Vagina (tissue), 2 donors: Measurements from ENCODE around the gene ALDH8A1.

Source experiments
- POLR2A ChIP-seq, 2 donors: fragments of 450-650 bp; IDR thresholded peaks; one replicate each; pipeline ENCODE4 v1.6.1; 2017; ENCODE audit warnings: antibody characterized with exemption in 2 of 2, mild to moderate bottlenecking in 2 of 2, moderate library complexity in 2 of 2
- TF ChIP-seq, protein P1 (sequence below), 3 experiments: fragments of 450-650 bp in 2 of 3; fragments of 200-600 bp in 1 of 3; sonication (generic) in 1 of 3; IDR thresholded peaks; one replicate each; pipeline ENCODE4 v1.5.1; 2017 to 2019; ENCODE audit warnings: antibody characterized with exemption in 3 of 3, mild to moderate bottlenecking in 2 of 3, moderate library complexity in 2 of 3

DNA sequence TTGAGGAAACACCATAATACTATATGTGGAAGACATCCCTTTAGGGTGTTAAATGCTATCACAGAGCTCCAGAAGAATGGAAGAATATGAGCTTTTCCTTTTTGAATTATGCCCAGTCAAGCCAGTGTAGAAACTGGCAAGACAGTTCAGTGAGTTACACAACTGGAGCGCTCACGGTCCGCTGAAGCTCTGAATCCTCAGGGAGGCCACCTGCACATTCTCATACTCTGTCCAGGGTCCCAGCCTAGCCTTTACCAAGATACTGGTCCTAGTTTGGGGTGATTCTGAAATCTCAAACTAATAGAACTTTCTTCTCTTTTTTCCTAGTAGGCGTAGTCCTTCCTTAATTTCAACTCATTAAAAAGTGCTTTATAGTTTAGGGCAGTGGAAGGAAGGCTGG is 51.3 kb downstream of the ALDH8A1 start:
- TF ChIP-seq, protein P1, sequence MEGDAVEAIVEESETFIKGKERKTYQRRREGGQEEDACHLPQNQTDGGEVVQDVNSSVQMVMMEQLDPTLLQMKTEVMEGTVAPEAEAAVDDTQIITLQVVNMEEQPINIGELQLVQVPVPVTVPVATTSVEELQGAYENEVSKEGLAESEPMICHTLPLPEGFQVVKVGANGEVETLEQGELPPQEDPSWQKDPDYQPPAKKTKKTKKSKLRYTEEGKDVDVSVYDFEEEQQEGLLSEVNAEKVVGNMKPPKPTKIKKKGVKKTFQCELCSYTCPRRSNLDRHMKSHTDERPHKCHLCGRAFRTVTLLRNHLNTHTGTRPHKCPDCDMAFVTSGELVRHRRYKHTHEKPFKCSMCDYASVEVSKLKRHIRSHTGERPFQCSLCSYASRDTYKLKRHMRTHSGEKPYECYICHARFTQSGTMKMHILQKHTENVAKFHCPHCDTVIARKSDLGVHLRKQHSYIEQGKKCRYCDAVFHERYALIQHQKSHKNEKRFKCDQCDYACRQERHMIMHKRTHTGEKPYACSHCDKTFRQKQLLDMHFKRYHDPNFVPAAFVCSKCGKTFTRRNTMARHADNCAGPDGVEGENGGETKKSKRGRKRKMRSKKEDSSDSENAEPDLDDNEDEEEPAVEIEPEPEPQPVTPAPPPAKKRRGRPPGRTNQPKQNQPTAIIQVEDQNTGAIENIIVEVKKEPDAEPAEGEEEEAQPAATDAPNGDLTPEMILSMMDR (IDR thresholded peaks at IDR 0.05): no peak
- TF ChIP-seq POLR2A (IDR thresholded peaks at IDR 0.05): no peak
